GM12878 (cell line): Measurements from ENCODE around the gene DIAPH3. TPM values are rescaled to one million over a fixed set of nuclear protein-coding genes. Genes with fewer than 3 reads are reported as not detected.

Source experiments
- ATAC-seq: fragments of 200-7000 bp; cut with Tn5 transposase; 3 replicates; pipeline ENCODE4 v1.9.1; 2020; ENCODE audit warnings: mild to moderate bottlenecking, moderate library complexity
- BruUV-seq: library from RNA; stranded (reverse); fragments of 400-500 nt; replicated peaks from 2 replicates; lab custom pipeline; 2021; lab: Mats Ljungman, UMichigan
- CTCF ChIA-PET: fragments of 300-600 bp; sonication (Branson Sonifier 250); formaldehyde crosslinking; extraction: SDS; loops from one replicate; lab custom pipeline; 2021; ENCODE audit warnings: inconsistent platforms; lab: Yijun Ruan, JAX
- POLR2A ChIA-PET: fragments of 350-600 bp; formaldehyde crosslinking; extraction: SDS; loops from one replicate; lab custom pipeline; 2021; ENCODE audit warnings: inconsistent platforms; lab: Charles Lee
- RAD21 ChIA-PET: fragments of 300-600 bp; sonication (Branson Sonifier 250); formaldehyde crosslinking; loops from one replicate; lab custom pipeline; 2023; ENCODE audit warnings: antibody characterized with exemption; ENCODE audit not compliant: unreplicated experiment; lab: Charles Lee
- SMC1A ChIA-PET: fragments of 300-600 bp; sonication (Branson Sonifier 250); formaldehyde crosslinking; loops from one replicate; lab custom pipeline; 2023; ENCODE audit not compliant: unreplicated experiment, uncharacterized antibody; lab: Charles Lee
- DNase-seq: peaks from one replicate; pipeline ENCODE4 v3.0.0-alpha.2; 2011; ENCODE audit warnings: low read depth, low spot score
- FAIRE-seq: peaks from 3 replicates; lab custom pipeline; 2011; peaks lifted over from hg19 to GRCh38; lab: Jason Lieb, UNC
- H2AFZ ChIP-seq: 2 replicates; pipeline ENCODE4 v1.6.0; 2011; ENCODE audit warnings: low read depth, low read length, control low read depth; ENCODE audit not compliant: control insufficient read depth
- H3K27ac ChIP-seq: 2 replicates; pipeline ENCODE4 v1.5.1; 2011; ENCODE audit warnings: control low read depth; ENCODE audit not compliant: control insufficient read depth, insufficient read depth
- H3K27me3 ChIP-seq, 2 experiments: replicated peaks in 1 of 2; 2 replicates each; pipeline versions ENCODE4 v1.6.0 to v1.6.1; 2011; ENCODE audit warnings: low read length in 1 of 2; ENCODE audit not compliant: control insufficient read depth in 2 of 2, insufficient read depth in 2 of 2
- H3K36me3 ChIP-seq, 2 experiments: 2 replicates each; pipeline ENCODE4 v1.5.1; 2011; ENCODE audit warnings: low read length in 1 of 2; ENCODE audit not compliant: control insufficient read depth in 2 of 2, insufficient read depth in 2 of 2
- H3K4me1 ChIP-seq: 2 replicates; pipeline ENCODE4 v1.6.1; 2011; ENCODE audit warnings: mild to moderate bottlenecking, low read length, moderate library complexity, mixed read lengths; ENCODE audit not compliant: control insufficient read depth, insufficient read depth
- H3K4me2 ChIP-seq: 2 replicates; pipeline ENCODE4 v1.6.0; 2011; ENCODE audit warnings: control low read depth; ENCODE audit not compliant: control insufficient read depth, insufficient read depth
- H3K4me3 ChIP-seq: fragments of 200-600 bp; sonication (generic); 2 replicates; pipeline ENCODE4 v1.5.1; 2016
- H3K79me2 ChIP-seq: 2 replicates; pipeline ENCODE4 v1.6.0; 2011; ENCODE audit warnings: low read length; ENCODE audit not compliant: control insufficient read depth, insufficient read depth
- H3K9ac ChIP-seq: 2 replicates; pipeline ENCODE4 v1.8.0; 2011; ENCODE audit warnings: low read length, control low read depth, mixed read lengths; ENCODE audit not compliant: control insufficient read depth, insufficient read depth
- H3K9me3 ChIP-seq: replicated peaks from 3 replicates; pipeline ENCODE4 v1.5.1; 2011; ENCODE audit warnings: mild to moderate bottlenecking, low read length; ENCODE audit not compliant: control insufficient read depth, insufficient read depth
- H4K20me1 ChIP-seq: 2 replicates; pipeline ENCODE4 v1.6.0; 2011; ENCODE audit not compliant: control insufficient read depth, insufficient read depth
- BMI1 ChIP-seq: fragments of 450-650 bp; IDR thresholded peaks from 2 replicates; pipeline ENCODE4 v1.6.1; 2016; ENCODE audit warnings: mild to moderate bottlenecking, moderate library complexity, borderline replicate concordance
- CHD2 ChIP-seq: IDR thresholded peaks from 2 replicates; pipeline ENCODE4 v1.6.1; 2011; ENCODE audit warnings: low read depth, low read length, improper control_type of control experiment, borderline replicate concordance
- EZH2 ChIP-seq: IDR thresholded peaks from 2 replicates; pipeline ENCODE4 v1.6.1; 2012; ENCODE audit warnings: low read depth, mild to moderate bottlenecking, control low read depth, inconsistent platforms, low read length, borderline replicate concordance; ENCODE audit not compliant: control insufficient read depth
- HDAC6 ChIP-seq: fragments of 200-600 bp; sonication (generic); IDR thresholded peaks from one replicate; pipeline ENCODE4 v1.8.0; 2017; ENCODE audit warnings: antibody characterized with exemption; ENCODE audit not compliant: unreplicated experiment
- MAX ChIP-seq: IDR thresholded peaks from 2 replicates; pipeline ENCODE4 v1.6.1; 2012; ENCODE audit warnings: low read depth, low read length, improper control_type of control experiment
- MTA3 ChIP-seq: IDR thresholded peaks from 2 replicates; pipeline ENCODE4 v1.6.1; 2012; ENCODE audit warnings: low read length, inconsistent platforms, borderline replicate concordance
- MYB ChIP-seq: fragments of 150-350 bp; IDR thresholded peaks from 2 replicates; pipeline ENCODE4 v1.6.1; 2014; ENCODE audit warnings: mild to moderate bottlenecking, low read depth, low read length, borderline replicate concordance
- NKRF ChIP-seq: fragments of 450-650 bp; conservative IDR thresholded peaks from 2 replicates; pipeline ENCODE4 v1.6.1; 2017; ENCODE audit warnings: mild to moderate bottlenecking, moderate library complexity
- POLR2AphosphoS5 ChIP-seq: IDR thresholded peaks from 2 replicates; pipeline ENCODE4 v1.6.1; 2011; ENCODE audit warnings: mild to moderate bottlenecking, low read length, inconsistent platforms
- PRDM15 ChIP-seq: fragments of 450-650 bp; formaldehyde crosslinking; IDR thresholded peaks from 2 replicates; pipeline ENCODE4 v1.4.0; 2020; ENCODE audit warnings: mild to moderate bottlenecking, moderate library complexity
- RELA ChIP-seq: fragments of 450-650 bp; IDR thresholded peaks from 2 replicates; pipeline ENCODE4 v1.8.0; 2014; ENCODE audit warnings: borderline replicate concordance; ENCODE audit not compliant: partially characterized antibody
- TCF12 ChIP-seq: IDR thresholded peaks from 2 replicates; pipeline ENCODE4 v1.6.1; 2011; ENCODE audit warnings: low read depth, mild to moderate bottlenecking, low read length
- ZNF274 ChIP-seq: IDR thresholded peaks from one replicate; pipeline ENCODE4 v1.8.0; 2011; ENCODE audit not compliant: insufficient read length, insufficient read depth
- ZNF687 ChIP-seq: fragments of 450-650 bp; IDR thresholded peaks from 2 replicates; pipeline ENCODE4 v1.6.1; 2017; ENCODE audit warnings: mild to moderate bottlenecking, moderate library complexity
- WGBS: methylation state at CpG from one replicate; pipeline ENCODE4 v1.1.6; 2016; ENCODE audit warnings: low lambda C conversion rate; ENCODE audit not compliant: insufficient replicate concordance, insufficient coverage; ENCODE audit errors: missing lambda C conversion rate; 5-methylcytosine and 5-hydroxymethylcytosine counted together
- in situ Hi-C: fragments of 300-500 bp; cut with MboI; formaldehyde crosslinking; loops from 9 replicates; pipeline ENCODE4 v1.14.3; 2018; ENCODE audit warnings: mixed read lengths
- intact Hi-C: fragments of 100-400 bp; cut with micrococcal nuclease; formaldehyde crosslinking; loops from one replicate; pipeline ENCODE4 v1.14.2; 2022; ENCODE audit not compliant: unreplicated experiment
- polyA plus RNA-seq, 11 experiments: library from polyadenylated mRNA; depleted of rRNA in 4 of 11; unstranded in 6 of 11; stranded (reverse) in 5 of 11; fragments of >200 nt; fragmentation: Nextera tagmentation in 4 of 11; fragmentation: Illumina TruSeq in 1 of 11; extraction: Ambion mirVana in 4 of 11; extraction: Trizol in 1 of 11; gene quantifications; 1 replicate in 1 of 11; 2 replicates in 10 of 11; pipeline versions ENCODE4 v1.2.1 to v1.2.3, GENCODE V29; 2011 to 2016; ENCODE audit warnings: inconsistent platforms in 2 of 11, missing spikeins in 2 of 11, low read depth in 1 of 11
- total RNA-seq, 4 experiments: library from RNA; depleted of rRNA in 3 of 4; stranded (reverse); fragments of >200 nt in 3 of 4; fragmentation: Illumina TruSeq in 1 of 4; extraction: Trizol in 1 of 4; gene quantifications; 2 replicates each; pipeline versions ENCODE4 v1.2.1 to v1.2.3, GENCODE V29; 2013 to 2021

Gene DIAPH3
- total and polyA plus RNA-seq, 10 of the 15 experiments (the other 5 are each of a cell fraction or from before 2014, with no cell fraction given) = 10.1 to 25.2 (median 15.4) TPM

- TF ChIP-seq NKRF (no peak), PRDM15 (no peak), EZH2 (no peak), HDAC6 (no peak), RELA (no peak)
Observed at GRCh38 chr13:59638404-59638803, 525.3 kb downstream of the DIAPH3 start (continued).

GRCh38 chr13:59635589-59635988, 528.1 kb downstream of the DIAPH3 start:
- Histone ChIP-seq H3K27me3 (no peaks in the 10 kb centered on the region), H3K79me2 (no peaks in the 10 kb centered on the region), H3K4me3 (no peak overlapping the region), H4K20me1 (no peaks in the 10 kb centered on the region), H3K4me2 (no peak overlapping the region), H3K27ac (no peak overlapping the region), H3K9me3 (no peaks in the 10 kb centered on the region), H2AFZ (no peak overlapping the region), H3K4me1 (no peaks in the 10 kb centered on the region), H3K9ac (no peak overlapping the region), H3K36me3 (no peaks in the 10 kb centered on the region)
- FAIRE-seq (no peak), DNase-seq (no peak), ATAC-seq (peak; percentile 48)
- ChIA-PET CTCF (no interaction called here), POLR2A (no interaction called here), SMC1A (interaction anchor here (0.7 kb wide), 1 partner anchor 56 kb away, joined by 3 read pairs; no protein-coding TSS in a partner anchor), RAD21 (no interaction called here)
- WGBS = 3% methylated on average over 6 of the region's 6 CpGs
- in situ Hi-C loops = no loop called here
- no TSS peak for BruUV-seq
- intact Hi-C loops = no loop called here
- TF ChIP-seq MYB = no peak
- no peak for TF ChIP-seq MAX
- TF ChIP-seq POLR2AphosphoS5 = no peak
- TF ChIP-seq BMI1 = no peak
- TF ChIP-seq MTA3 = no peak
- TF ChIP-seq ZNF274 = no peak
- no peak for TF ChIP-seq CHD2
- no peak for TF ChIP-seq TCF12
- no peak for TF ChIP-seq ZNF687
